ENCODE results near the gene SPON2. TPM values are rescaled to one million over a fixed set of nuclear protein-coding genes. Genes with fewer than 3 reads are reported as not detected.

The SPON2 gene
- total and polyA plus RNA-seq, 2 of the 4 experiments (the other 2 are of a cell fraction), result 21.1 to 177 TPM

- dilution Hi-C loops (cut with HindIII; ENCODE audit: low sequenced_read_pairs, unreplicated experiment), result no loop called here
- intact Hi-C loops (cut with micrococcal nuclease), result loop anchor here (5.0 kb wide), 1 partner anchor 38 kb away; no protein-coding TSS in a partner anchor
- DNase-seq, result no peak
- POLR2A ChIA-PET (ENCODE audit: unreplicated experiment), result no interaction called here
- Histone ChIP-seq H3K4ac (ENCODE audit: low read depth, low read length) (peak overlapping the region; percentile 46), H3K18ac (ENCODE audit: low read depth, low read length) (no peak overlapping the region), H3K4me1 (ENCODE audit: control insufficient read depth, insufficient read depth, low read length) (peaks cover 51% of the 10 kb centered on the region), H2AK5ac (ENCODE audit: low read depth, low read length) (peak overlapping the region; percentile 57), H3K4me3 (ENCODE audit: insufficient read depth, low read depth, low read length) (no peak overlapping the region), H3K27ac (ENCODE audit: insufficient read depth, low read length) (no peak overlapping the region), H3K9ac (ENCODE audit: low read depth, low read length) (no peak overlapping the region), H2BK20ac (ENCODE audit: low read depth, low read length) (0 out of 2 replicates have a peak overlapping the region, but pooled peaks have one; percentile 56), H3K36me3 (ENCODE audit: control insufficient read depth, insufficient read depth, low read length) (peaks cover 3% of the 10 kb centered on the region; the same call in 1 of the 2 replicates), H3K27me3 (ENCODE audit: control insufficient read depth, insufficient read depth, low read length) (no peaks in the 10 kb centered on the region), H4K91ac (ENCODE audit: insufficient read depth, low read depth, low read length) (peak overlapping the region; percentile 54; the same call in 1 of the 2 replicates), H3K4me2 (ENCODE audit: low read depth, low read length) (no peak overlapping the region), H3K14ac (replicated peaks; ENCODE audit: low read depth, low read length) (no peak overlapping the region), H2BK15ac (ENCODE audit: low read depth, low read length) (peak overlapping the region; percentile 22; the same call in 1 of the 3 replicates), H4K20me1 (ENCODE audit: insufficient read depth, low read length) (no peaks in the 10 kb centered on the region), H2BK5ac (ENCODE audit: low read depth, low read length, poor library complexity, severe bottlenecking) (no peak overlapping the region), H4K5ac (ENCODE audit: low read depth, low read length) (no peak overlapping the region; the same call in 1 of the 2 replicates), H2BK120ac (ENCODE audit: low read depth, low read length) (peak overlapping the region; percentile 47; the same call in 1 of the 2 replicates), H2AFZ (replicated peaks; ENCODE audit: low read length, poor library complexity) (no peak overlapping the region), H3K9me3 (ENCODE audit: control insufficient read depth, insufficient read depth, low read length) (no peaks in the 10 kb centered on the region), H3K9me1 (ENCODE audit: insufficient read depth, low read length) (peaks cover 30% of the 10 kb centered on the region), H3K79me1 (ENCODE audit: low read depth in 1 of 2, low read length in 2 of 2) (peaks cover under 1 to 37% of the 10 kb centered on the region in 2 experiments; a peak in 2 of 4 replicates), H3K56ac (ENCODE audit: extremely low read depth, insufficient read depth, low read length) (no peak overlapping the region), H2AK9ac (replicated peaks; ENCODE audit: low read depth, low read length, poor library complexity) (peak overlapping the region; percentile 17), H3K23ac (ENCODE audit: low read depth, low read length) (no peak overlapping the region), H4K8ac (ENCODE audit: low read depth in 2 of 2, low read length in 2 of 2) (no peak overlapping the region)
- 95% methylated on average over 11 of the region's 25 CpGs; no CpG with 5 or more reads in 1 of the 2 experiments for WGBS, 2 experiments (ENCODE audit: extremely low coverage in 2 of 2, insufficient read length in 1 of 2)
- TF ChIP-seq, protein P1, sequence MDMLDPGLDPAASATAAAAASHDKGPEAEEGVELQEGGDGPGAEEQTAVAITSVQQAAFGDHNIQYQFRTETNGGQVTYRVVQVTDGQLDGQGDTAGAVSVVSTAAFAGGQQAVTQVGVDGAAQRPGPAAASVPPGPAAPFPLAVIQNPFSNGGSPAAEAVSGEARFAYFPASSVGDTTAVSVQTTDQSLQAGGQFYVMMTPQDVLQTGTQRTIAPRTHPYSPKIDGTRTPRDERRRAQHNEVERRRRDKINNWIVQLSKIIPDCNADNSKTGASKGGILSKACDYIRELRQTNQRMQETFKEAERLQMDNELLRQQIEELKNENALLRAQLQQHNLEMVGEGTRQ (IDR thresholded peaks at IDR 0.05; ENCODE audit: low read depth, low read length), result no peak
- TF ChIP-seq, protein P2, sequence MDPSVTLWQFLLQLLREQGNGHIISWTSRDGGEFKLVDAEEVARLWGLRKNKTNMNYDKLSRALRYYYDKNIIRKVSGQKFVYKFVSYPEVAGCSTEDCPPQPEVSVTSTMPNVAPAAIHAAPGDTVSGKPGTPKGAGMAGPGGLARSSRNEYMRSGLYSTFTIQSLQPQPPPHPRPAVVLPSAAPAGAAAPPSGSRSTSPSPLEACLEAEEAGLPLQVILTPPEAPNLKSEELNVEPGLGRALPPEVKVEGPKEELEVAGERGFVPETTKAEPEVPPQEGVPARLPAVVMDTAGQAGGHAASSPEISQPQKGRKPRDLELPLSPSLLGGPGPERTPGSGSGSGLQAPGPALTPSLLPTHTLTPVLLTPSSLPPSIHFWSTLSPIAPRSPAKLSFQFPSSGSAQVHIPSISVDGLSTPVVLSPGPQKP (IDR thresholded peaks at IDR 0.05; ENCODE audit: borderline replicate concordance, low read depth, low read length), result no peak
- no TSS peak for BruUV-seq (replicated peaks)
- CTCF ChIA-PET, result no interaction called here
- in situ Hi-C loops (cut with MboI; ENCODE audit: low sequenced_read_pairs), result no loop called here
- no peak for ATAC-seq (ENCODE audit: low read depth)
These were observed 32.6 kb upstream of the SPON2 start for GRCh38 chr4:1204828-1205585.

All from IMR-90 (cell line).